ENCODE results near the gene FOXF1. TPM values are rescaled to one million over a fixed set of nuclear protein-coding genes. Genes with fewer than 3 reads are reported as not detected.

The FOXF1 gene
- total and polyA plus RNA-seq, 4 donors: 0.56 to 1.2 (median 0.89) TPM

DNA sequence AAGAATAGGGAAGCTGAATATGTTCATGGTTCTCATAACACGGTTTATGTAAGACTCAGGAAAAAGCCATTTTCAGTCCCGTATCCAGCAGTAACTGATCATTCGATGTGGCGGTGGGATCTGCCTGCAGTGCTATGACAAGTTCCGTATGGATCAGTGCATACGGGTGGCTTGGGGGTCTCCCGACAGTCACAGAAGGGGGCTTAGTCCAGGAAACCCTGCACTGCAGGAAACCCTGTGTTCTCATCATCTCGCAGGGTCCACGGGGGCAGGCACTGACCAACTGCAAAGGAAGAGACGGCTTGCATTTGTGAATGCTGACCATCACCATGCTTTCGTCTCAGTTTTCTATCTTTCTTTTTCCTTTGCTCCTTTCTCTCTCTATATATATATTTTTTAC, 37.0 kb downstream of the FOXF1 start (continued):
- TF ChIP-seq, protein P1, sequence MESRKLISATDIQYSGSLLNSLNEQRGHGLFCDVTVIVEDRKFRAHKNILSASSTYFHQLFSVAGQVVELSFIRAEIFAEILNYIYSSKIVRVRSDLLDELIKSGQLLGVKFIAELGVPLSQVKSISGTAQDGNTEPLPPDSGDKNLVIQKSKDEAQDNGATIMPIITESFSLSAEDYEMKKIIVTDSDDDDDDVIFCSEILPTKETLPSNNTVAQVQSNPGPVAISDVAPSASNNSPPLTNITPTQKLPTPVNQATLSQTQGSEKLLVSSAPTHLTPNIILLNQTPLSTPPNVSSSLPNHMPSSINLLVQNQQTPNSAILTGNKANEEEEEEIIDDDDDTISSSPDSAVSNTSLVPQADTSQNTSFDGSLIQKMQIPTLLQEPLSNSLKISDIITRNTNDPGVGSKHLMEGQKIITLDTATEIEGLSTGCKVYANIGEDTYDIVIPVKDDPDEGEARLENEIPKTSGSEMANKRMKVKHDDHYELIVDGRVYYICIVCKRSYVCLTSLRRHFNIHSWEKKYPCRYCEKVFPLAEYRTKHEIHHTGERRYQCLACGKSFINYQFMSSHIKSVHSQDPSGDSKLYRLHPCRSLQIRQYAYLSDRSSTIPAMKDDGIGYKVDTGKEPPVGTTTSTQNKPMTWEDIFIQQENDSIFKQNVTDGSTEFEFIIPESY (IDR thresholded peaks at IDR 0.05): no peak
- TF ChIP-seq FOXA1 (IDR thresholded peaks at IDR 0.05): no peak
- TF ChIP-seq, protein P2, sequence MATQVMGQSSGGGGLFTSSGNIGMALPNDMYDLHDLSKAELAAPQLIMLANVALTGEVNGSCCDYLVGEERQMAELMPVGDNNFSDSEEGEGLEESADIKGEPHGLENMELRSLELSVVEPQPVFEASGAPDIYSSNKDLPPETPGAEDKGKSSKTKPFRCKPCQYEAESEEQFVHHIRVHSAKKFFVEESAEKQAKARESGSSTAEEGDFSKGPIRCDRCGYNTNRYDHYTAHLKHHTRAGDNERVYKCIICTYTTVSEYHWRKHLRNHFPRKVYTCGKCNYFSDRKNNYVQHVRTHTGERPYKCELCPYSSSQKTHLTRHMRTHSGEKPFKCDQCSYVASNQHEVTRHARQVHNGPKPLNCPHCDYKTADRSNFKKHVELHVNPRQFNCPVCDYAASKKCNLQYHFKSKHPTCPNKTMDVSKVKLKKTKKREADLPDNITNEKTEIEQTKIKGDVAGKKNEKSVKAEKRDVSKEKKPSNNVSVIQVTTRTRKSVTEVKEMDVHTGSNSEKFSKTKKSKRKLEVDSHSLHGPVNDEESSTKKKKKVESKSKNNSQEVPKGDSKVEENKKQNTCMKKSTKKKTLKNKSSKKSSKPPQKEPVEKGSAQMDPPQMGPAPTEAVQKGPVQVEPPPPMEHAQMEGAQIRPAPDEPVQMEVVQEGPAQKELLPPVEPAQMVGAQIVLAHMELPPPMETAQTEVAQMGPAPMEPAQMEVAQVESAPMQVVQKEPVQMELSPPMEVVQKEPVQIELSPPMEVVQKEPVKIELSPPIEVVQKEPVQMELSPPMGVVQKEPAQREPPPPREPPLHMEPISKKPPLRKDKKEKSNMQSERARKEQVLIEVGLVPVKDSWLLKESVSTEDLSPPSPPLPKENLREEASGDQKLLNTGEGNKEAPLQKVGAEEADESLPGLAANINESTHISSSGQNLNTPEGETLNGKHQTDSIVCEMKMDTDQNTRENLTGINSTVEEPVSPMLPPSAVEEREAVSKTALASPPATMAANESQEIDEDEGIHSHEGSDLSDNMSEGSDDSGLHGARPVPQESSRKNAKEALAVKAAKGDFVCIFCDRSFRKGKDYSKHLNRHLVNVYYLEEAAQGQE (IDR thresholded peaks at IDR 0.05): no peak
- TF ChIP-seq TAF1 (conservative IDR thresholded peaks at IDR 0.05): no peak
- TF ChIP-seq, protein P3, sequence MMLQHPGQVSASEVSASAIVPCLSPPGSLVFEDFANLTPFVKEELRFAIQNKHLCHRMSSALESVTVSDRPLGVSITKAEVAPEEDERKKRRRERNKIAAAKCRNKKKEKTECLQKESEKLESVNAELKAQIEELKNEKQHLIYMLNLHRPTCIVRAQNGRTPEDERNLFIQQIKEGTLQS (IDR thresholded peaks at IDR 0.05): no peak
- no peak for TF ChIP-seq HNF4A (conservative IDR thresholded peaks at IDR 0.05)

DNA sequence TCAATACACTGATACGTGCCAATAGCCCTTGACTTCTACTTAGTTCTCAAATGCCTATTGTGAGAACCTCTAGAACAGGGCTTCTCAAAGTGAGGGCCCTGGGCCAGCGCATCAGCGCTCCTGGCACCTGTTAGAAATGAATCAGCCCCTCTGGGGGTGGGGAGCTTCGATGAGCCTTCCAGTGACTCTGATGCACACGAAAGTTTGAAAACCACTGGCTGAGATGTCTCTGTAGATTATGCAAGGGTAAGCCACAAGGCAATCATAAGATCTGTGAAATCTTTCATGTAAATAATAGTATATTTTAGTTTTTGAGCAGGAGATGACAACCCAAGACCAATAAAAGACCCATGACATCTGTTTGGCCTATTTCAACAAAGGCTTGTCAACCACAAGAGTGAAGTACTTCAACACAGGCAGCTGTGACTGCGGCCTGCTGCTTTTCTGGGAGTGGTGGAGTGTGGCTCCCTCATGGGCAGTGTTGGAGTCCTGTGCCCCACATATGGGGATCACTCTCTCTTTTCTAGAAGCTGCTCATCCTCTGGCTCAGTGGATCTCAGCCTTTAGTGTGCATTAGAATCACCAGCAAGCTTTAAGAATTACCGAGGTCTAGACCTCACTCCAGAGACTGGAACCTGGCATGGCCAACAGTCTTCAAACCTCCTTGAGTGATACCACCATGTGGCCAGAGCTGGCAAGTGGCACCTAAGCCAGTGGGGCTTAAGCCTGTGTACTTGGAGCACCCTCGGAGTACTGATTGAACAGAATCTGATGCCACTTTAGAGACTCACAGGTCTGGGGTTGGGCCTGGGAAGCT, 39.0 kb downstream of the FOXF1 start:
- H3K4me1 ChIP-seq (ENCODE audit: control insufficient read depth in 4 of 4, insufficient read depth in 4 of 4, low read length in 3 of 4): peaks cover 0 to 4% (median 3%) of the 10 kb centered on the region in 4 donors
- H3K9me3 ChIP-seq (ENCODE audit: control insufficient read depth in 4 of 4, low read length in 3 of 4): no peaks in the 10 kb centered on the region
- DNase-seq (ENCODE audit: low spot score): no peak
- TF ChIP-seq NR2F2 (IDR thresholded peaks at IDR 0.05) (no peak), SP1 (IDR thresholded peaks at IDR 0.05) (no peak), GABPA (IDR thresholded peaks at IDR 0.05 in 1 of 2, conservative IDR thresholded peaks at IDR 0.05 in 1 of 2) (no peak), JUND (IDR thresholded peaks at IDR 0.05) (no peak), FOXA1 (IDR thresholded peaks at IDR 0.05) (no peak), YY1 (IDR thresholded peaks at IDR 0.05) (no peak), TAF1 (conservative IDR thresholded peaks at IDR 0.05) (no peak), RAD21 (IDR thresholded peaks at IDR 0.05) (no peak), RXRA (IDR thresholded peaks at IDR 0.05) (no peak)
- TF ChIP-seq, protein P1 (IDR thresholded peaks at IDR 0.05): no peak
- TF ChIP-seq, protein P4, sequence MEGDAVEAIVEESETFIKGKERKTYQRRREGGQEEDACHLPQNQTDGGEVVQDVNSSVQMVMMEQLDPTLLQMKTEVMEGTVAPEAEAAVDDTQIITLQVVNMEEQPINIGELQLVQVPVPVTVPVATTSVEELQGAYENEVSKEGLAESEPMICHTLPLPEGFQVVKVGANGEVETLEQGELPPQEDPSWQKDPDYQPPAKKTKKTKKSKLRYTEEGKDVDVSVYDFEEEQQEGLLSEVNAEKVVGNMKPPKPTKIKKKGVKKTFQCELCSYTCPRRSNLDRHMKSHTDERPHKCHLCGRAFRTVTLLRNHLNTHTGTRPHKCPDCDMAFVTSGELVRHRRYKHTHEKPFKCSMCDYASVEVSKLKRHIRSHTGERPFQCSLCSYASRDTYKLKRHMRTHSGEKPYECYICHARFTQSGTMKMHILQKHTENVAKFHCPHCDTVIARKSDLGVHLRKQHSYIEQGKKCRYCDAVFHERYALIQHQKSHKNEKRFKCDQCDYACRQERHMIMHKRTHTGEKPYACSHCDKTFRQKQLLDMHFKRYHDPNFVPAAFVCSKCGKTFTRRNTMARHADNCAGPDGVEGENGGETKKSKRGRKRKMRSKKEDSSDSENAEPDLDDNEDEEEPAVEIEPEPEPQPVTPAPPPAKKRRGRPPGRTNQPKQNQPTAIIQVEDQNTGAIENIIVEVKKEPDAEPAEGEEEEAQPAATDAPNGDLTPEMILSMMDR (IDR thresholded peaks at IDR 0.05; ENCODE audit: low read depth, low read length, missing input control): no peak
- TF ChIP-seq, protein P5, sequence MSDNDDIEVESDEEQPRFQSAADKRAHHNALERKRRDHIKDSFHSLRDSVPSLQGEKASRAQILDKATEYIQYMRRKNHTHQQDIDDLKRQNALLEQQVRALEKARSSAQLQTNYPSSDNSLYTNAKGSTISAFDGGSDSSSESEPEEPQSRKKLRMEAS (IDR thresholded peaks at IDR 0.05): no peak
- TF ChIP-seq, protein P2 (IDR thresholded peaks at IDR 0.05): no peak
- H3K9ac ChIP-seq (ENCODE audit: low read depth in 1 of 2, low read length in 2 of 2): no peak overlapping the region
- no peak overlapping the region for H3K4me3 ChIP-seq (ENCODE audit: low read depth in 1 of 3, low read length in 3 of 3)
- 83% methylated on average over 8 of the region's 8 CpGs for WGBS
- H3K36me3 ChIP-seq (ENCODE audit: control insufficient read depth in 4 of 4, insufficient read depth in 3 of 4, low read depth in 1 of 4, low read length in 3 of 4): peaks cover 0 to 51% (median 19%) of the 10 kb centered on the region in 4 donors
- H3K27me3 ChIP-seq (ENCODE audit: control insufficient read depth in 4 of 4, insufficient read depth in 4 of 4, low read length in 3 of 4): no peaks in the 10 kb centered on the region
- no peak overlapping the region for H3K27ac ChIP-seq (ENCODE audit: low read depth in 1 of 2, low read length in 2 of 2)

All from liver (tissue), 9 donors.